KMS-11 (cell line): ENCODE results near the gene KCND2.
"Not testable (repeated sequence)": the region's sequence is repeated elsewhere in the genome, so short reads cannot be mapped to it uniquely, and the experiment has no call there.

Experiments used
- H2AFZ ChIP-seq: fragments of 200-600 bp; sonication (generic); 2 replicates; pipeline ENCODE4 v1.6.1; 2016; ENCODE audit warnings: antibody characterized with exemption, mixed run types, low read depth
- H3K27ac ChIP-seq: fragments of 200-600 bp; sonication (generic); 2 replicates; pipeline ENCODE4 v1.6.1; 2016; ENCODE audit warnings: mild to moderate bottlenecking, mixed run types
- H3K27me3 ChIP-seq: fragments of 200-600 bp; sonication (generic); 2 replicates; pipeline ENCODE4 v1.6.1; 2017; ENCODE audit warnings: mild to moderate bottlenecking, low read depth, mixed run types, moderate library complexity; ENCODE audit not compliant: insufficient read depth
- H3K36me3 ChIP-seq: fragments of 200-600 bp; sonication (generic); 2 replicates; pipeline ENCODE4 v1.6.1; 2017; ENCODE audit warnings: mild to moderate bottlenecking, mixed run types; ENCODE audit not compliant: insufficient read depth
- H3K4me1 ChIP-seq: fragments of 200-600 bp; sonication (generic); 2 replicates; pipeline ENCODE4 v1.6.1; 2016; ENCODE audit warnings: mild to moderate bottlenecking, low read depth, mixed run types; ENCODE audit not compliant: poor library complexity, severe bottlenecking
- H3K4me2 ChIP-seq: fragments of 200-600 bp; sonication (generic); 2 replicates; pipeline ENCODE4 v1.7.0; 2016; ENCODE audit warnings: mild to moderate bottlenecking, mixed run types
- H3K4me3 ChIP-seq: fragments of 200-600 bp; sonication (generic); IDR thresholded peaks from 2 replicates; pipeline ENCODE4 v1.6.1; 2017; ENCODE audit warnings: low read depth, low read length, mixed read lengths; ENCODE audit not compliant: insufficient read depth
- H3K79me2 ChIP-seq: fragments of 200-600 bp; sonication (generic); 2 replicates; pipeline ENCODE4 v1.6.1; 2016; ENCODE audit warnings: low read depth, mixed run types; ENCODE audit not compliant: insufficient read depth
- H3K9ac ChIP-seq: fragments of 200-600 bp; sonication (generic); 2 replicates; pipeline ENCODE4 v1.6.1; 2016; ENCODE audit warnings: mild to moderate bottlenecking, mixed run types
- H4K20me1 ChIP-seq: fragments of 200-600 bp; sonication (generic); 2 replicates; pipeline ENCODE4 v1.6.1; 2016; ENCODE audit warnings: mild to moderate bottlenecking, mixed run types; ENCODE audit not compliant: insufficient read depth
- TF ChIP-seq, protein P1 (sequence below): fragments of 200-600 bp; sonication (generic); conservative IDR thresholded peaks from 2 replicates; pipeline ENCODE4 v1.6.1; 2017; ENCODE audit warnings: low read depth, mild to moderate bottlenecking, antibody characterized with exemption, low read length, moderate library complexity, mixed read lengths

The KCND2 gene

DNA sequence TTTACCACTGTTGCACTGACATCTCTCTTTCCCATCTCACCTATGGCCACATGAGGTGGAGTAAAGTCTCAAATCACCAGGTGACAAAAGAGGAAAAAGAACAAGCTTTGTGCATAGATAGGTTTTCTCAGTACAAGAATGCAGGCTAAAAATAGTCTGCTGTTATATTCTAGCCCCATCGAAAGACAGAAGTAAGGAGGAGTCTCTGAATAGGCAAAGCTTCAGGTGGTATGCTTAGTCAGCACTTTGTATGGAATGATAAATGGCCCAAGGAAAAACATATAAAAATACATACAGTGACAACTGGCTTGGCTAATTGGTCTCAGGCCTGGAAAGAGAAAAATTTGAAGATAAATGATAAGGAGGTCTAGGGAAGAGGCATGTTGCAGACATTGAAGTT is 39.6 kb upstream of the KCND2 start:
- no peak overlapping the region for H3K9ac ChIP-seq
- no peak overlapping the region for H3K4me3 ChIP-seq
- H3K79me2 ChIP-seq = no peaks in the 10 kb centered on the region
- H3K27ac ChIP-seq = no peak overlapping the region
- H3K27me3 ChIP-seq = no peaks in the 10 kb centered on the region
- peaks cover 15% of the 10 kb centered on the region for H3K4me1 ChIP-seq
- peak overlapping the region; percentile 21; the same call in 1 of the 2 replicates for H3K4me2 ChIP-seq
- H3K36me3 ChIP-seq = no peaks in the 10 kb centered on the region
- H4K20me1 ChIP-seq = no peaks in the 10 kb centered on the region
- TF ChIP-seq, protein P1, sequence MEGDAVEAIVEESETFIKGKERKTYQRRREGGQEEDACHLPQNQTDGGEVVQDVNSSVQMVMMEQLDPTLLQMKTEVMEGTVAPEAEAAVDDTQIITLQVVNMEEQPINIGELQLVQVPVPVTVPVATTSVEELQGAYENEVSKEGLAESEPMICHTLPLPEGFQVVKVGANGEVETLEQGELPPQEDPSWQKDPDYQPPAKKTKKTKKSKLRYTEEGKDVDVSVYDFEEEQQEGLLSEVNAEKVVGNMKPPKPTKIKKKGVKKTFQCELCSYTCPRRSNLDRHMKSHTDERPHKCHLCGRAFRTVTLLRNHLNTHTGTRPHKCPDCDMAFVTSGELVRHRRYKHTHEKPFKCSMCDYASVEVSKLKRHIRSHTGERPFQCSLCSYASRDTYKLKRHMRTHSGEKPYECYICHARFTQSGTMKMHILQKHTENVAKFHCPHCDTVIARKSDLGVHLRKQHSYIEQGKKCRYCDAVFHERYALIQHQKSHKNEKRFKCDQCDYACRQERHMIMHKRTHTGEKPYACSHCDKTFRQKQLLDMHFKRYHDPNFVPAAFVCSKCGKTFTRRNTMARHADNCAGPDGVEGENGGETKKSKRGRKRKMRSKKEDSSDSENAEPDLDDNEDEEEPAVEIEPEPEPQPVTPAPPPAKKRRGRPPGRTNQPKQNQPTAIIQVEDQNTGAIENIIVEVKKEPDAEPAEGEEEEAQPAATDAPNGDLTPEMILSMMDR = no peak
- peak overlapping the region; percentile 18; the same call in 1 of the 2 replicates for H2AFZ ChIP-seq

DNA sequence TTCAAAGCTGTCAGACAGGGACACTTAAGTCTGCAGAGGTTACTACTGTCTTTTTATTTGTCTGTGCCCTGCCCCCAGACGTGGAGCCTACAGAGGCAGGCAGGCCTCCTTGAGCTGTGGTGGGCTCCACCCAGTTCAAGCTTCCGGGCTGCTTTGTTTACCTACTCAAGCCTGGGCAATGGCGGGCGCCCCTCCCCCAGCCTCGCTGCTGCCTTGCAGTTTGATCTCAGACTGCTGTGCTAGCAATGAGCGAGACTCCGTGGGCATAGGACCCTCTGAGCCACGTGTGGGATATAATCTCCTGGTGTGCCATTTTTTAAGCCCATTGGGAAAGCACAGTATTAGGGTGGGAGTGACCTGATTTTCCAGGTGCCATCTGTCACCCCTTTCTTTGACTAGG is 32.6 kb upstream of the KCND2 start:
- H3K79me2 ChIP-seq, H3K27ac ChIP-seq, H3K4me1 ChIP-seq, H3K4me2 ChIP-seq, H4K20me1 ChIP-seq, H3K36me3 ChIP-seq, H3K9ac ChIP-seq, H3K27me3 ChIP-seq, H2AFZ ChIP-seq, H3K4me3 ChIP-seq: not testable (repeated sequence)

- Histone ChIP-seq H3K9ac (no peak overlapping the region), H4K20me1 (no peaks in the 10 kb centered on the region), H3K4me3 (no peak overlapping the region), H3K27ac (no peak overlapping the region), H3K36me3 (no peaks in the 10 kb centered on the region), H3K4me2 (no peak overlapping the region), H3K27me3 (no peaks in the 10 kb centered on the region), H2AFZ (no peak overlapping the region), H3K4me1 (no peaks in the 10 kb centered on the region), H3K79me2 (no peaks in the 10 kb centered on the region)
- TF ChIP-seq, protein P1 = no peak
Observed at GRCh38 chr7:120241973-120242372, 31.0 kb upstream of the KCND2 start.

DNA sequence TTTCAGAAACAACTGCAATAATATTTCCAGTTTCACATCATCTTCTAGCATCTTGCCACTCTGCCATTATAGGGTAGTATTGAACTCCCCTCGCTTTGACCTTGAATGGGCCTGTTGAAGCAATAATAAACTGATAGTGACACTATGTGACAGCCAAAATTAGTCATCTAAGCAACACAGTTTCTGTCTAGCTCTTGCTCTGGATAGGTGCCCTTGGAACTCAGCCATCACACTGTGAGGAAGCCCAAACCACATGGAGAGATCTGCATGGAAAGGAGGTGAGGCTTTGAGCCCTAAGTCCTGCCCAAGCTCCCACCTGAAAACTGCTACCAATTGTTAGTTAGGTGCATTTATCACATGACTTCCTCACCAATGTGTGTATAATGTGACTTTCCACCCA is 18.1 kb upstream of the KCND2 start:
- Histone ChIP-seq H3K79me2 (no peaks in the 10 kb centered on the region), H3K27me3 (no peaks in the 10 kb centered on the region), H3K4me3 (no peak overlapping the region), H3K9ac (no peak overlapping the region), H3K36me3 (no peaks in the 10 kb centered on the region), H3K27ac (no peak overlapping the region), H4K20me1 (no peaks in the 10 kb centered on the region), H2AFZ (no peak overlapping the region), H3K4me2 (no peak overlapping the region), H3K4me1 (no peaks in the 10 kb centered on the region)
- TF ChIP-seq, protein P1 = no peak

GRCh38 chr7:120256344-120257070 is 16.5 kb upstream of the KCND2 start:
- no peak overlapping the region for H3K27ac ChIP-seq

More at GRCh38 chr7:120256344-120257070, 16.5 kb upstream of the KCND2 start:
- Histone ChIP-seq H4K20me1 (no peaks in the 10 kb centered on the region), H3K4me3 (no peak overlapping the region), H3K4me1 (no peaks in the 10 kb centered on the region), H3K9ac (no peak overlapping the region), H3K4me2 (no peak overlapping the region), H2AFZ (no peak overlapping the region), H3K79me2 (no peaks in the 10 kb centered on the region), H3K27me3 (no peaks in the 10 kb centered on the region), H3K36me3 (no peaks in the 10 kb centered on the region)
- TF ChIP-seq, protein P1 = no peak
